HCT116 (cell line): Measurements from ENCODE around the gene ACSS3. TPM values are rescaled to one million over a fixed set of nuclear protein-coding genes. Genes with fewer than 3 reads are reported as not detected.

ENCODE experiments used
- ATAC-seq: fragments of 200-7000 bp; cut with Tn5 transposase; 2 replicates; pipeline ENCODE4 v1.9.1; 2020; ENCODE audit warnings: mild to moderate bottlenecking, moderate library complexity
- BruUV-seq: library from RNA; stranded (reverse); fragments of 400-500 nt; replicated peaks from 2 replicates; lab custom pipeline; 2021; lab: Mats Ljungman, UMichigan
- CTCF ChIA-PET: fragments of 300-600 bp; sonication (Branson Sonifier 250); formaldehyde crosslinking; loops from one replicate; lab custom pipeline; 2021; ENCODE audit warnings: antibody characterized with exemption; lab: Charles Lee
- POLR2A ChIA-PET: fragments of 300-600, 350-600 bp; sonication (Branson Sonifier 250); formaldehyde crosslinking; loops from one replicate; lab custom pipeline; 2021; ENCODE audit warnings: antibody characterized with exemption; lab: Charles Lee
- RAD21 ChIA-PET, 2 experiments: fragments of 300-600 bp; sonication (Branson Sonifier 250); formaldehyde crosslinking; loops; one replicate each; lab custom pipeline; 2023; ENCODE audit warnings: low total read pairs in 2 of 2; ENCODE audit not compliant: uncharacterized antibody in 2 of 2, unreplicated experiment in 2 of 2, low non-redundant PET in 1 of 2; lab: Charles Lee
- DNase-seq: peaks from one replicate; pipeline ENCODE4 v3.0.0-alpha.2; 2010; ENCODE audit warnings: low read depth, low spot score
- H2AFZ ChIP-seq: fragments of 200-600 bp; shearing (Covaris generic), sonication (generic); 2 replicates; pipeline ENCODE4 v1.6.1; 2017; ENCODE audit warnings: low read depth, mixed run types, mixed read lengths, antibody characterized with exemption, low read length; ENCODE audit not compliant: poor library complexity, severe bottlenecking
- H3K27ac ChIP-seq: 2 replicates; pipeline ENCODE4 v1.5.1; 2012; ENCODE audit warnings: low read depth, low read length
- H3K27me3 ChIP-seq: fragments of 200-600 bp; sonication (generic); 2 replicates; pipeline ENCODE4 v1.6.1; 2016; ENCODE audit warnings: mixed run types, low read length, mixed read lengths; ENCODE audit not compliant: insufficient read depth
- H3K36me3 ChIP-seq, 2 experiments: fragments of 200-500 bp in 1 of 2; fragments of 200-600 bp in 1 of 2; sonication (Bioruptor generic) in 1 of 2; sonication (generic) in 1 of 2; 2 replicates each; pipeline versions ENCODE4 v1.5.1 to v1.6.1; 2014 to 2016; ENCODE audit warnings: low read length in 2 of 2, inconsistent platforms in 1 of 2, mixed read lengths in 1 of 2, mixed run types in 1 of 2; ENCODE audit not compliant: insufficient read depth in 2 of 2, control insufficient read depth in 1 of 2
- H3K4me1 ChIP-seq, 2 experiments: fragments of 200-600 bp in 1 of 2; sonication (generic) in 1 of 2; 2 replicates each; pipeline versions ENCODE4 v1.5.1 to v1.6.1; 2012 to 2017; ENCODE audit warnings: low read length in 2 of 2, inconsistent platforms in 1 of 2, mild to moderate bottlenecking in 1 of 2, mixed read lengths in 1 of 2, mixed run types in 1 of 2, moderate library complexity in 1 of 2; ENCODE audit not compliant: insufficient read depth in 2 of 2, control insufficient read depth in 1 of 2
- H3K4me2 ChIP-seq: fragments of 200-600 bp; sonication (generic); 2 replicates; pipeline ENCODE4 v1.6.1; 2017; ENCODE audit warnings: mixed run types, low read length, mixed read lengths
- H3K4me3 ChIP-seq, 2 experiments: fragments of 200-600 bp in 1 of 2; sonication (generic) in 1 of 2; replicated peaks in 1 of 2; 2 replicates each; pipeline ENCODE4 v1.5.1; 2011 to 2016; ENCODE audit warnings: low read length in 2 of 2, control low read depth in 1 of 2, low read depth in 1 of 2, mild to moderate bottlenecking in 1 of 2, mixed read lengths in 1 of 2, mixed run types in 1 of 2
- H3K79me2 ChIP-seq: fragments of 200-600 bp; sonication (generic); 2 replicates; pipeline ENCODE4 v1.6.1; 2017; ENCODE audit warnings: mild to moderate bottlenecking, mixed run types, low read length, moderate library complexity, mixed read lengths; ENCODE audit not compliant: insufficient read depth
- H3K9ac ChIP-seq: fragments of 200-600 bp; sonication (generic); 2 replicates; pipeline ENCODE4 v1.6.1; 2016; ENCODE audit warnings: low read length, mixed read lengths
- H3K9me2 ChIP-seq: fragments of 200-600 bp; sonication (generic), shearing (Covaris generic); 2 replicates; pipeline ENCODE4 v1.6.1; 2017; ENCODE audit warnings: mixed run types, mild to moderate bottlenecking, moderate library complexity; ENCODE audit not compliant: insufficient read depth
- H3K9me3 ChIP-seq, 2 experiments: fragments of 200-500 bp in 1 of 2; fragments of 200-600 bp in 1 of 2; sonication (Bioruptor generic) in 1 of 2; sonication (generic) in 1 of 2; 2 replicates each; pipeline ENCODE4 v1.6.1; 2014 to 2017; ENCODE audit warnings: low read length in 2 of 2, mixed read lengths in 2 of 2, inconsistent platforms in 1 of 2, low read depth in 1 of 2, mild to moderate bottlenecking in 1 of 2, mixed run types in 1 of 2, moderate library complexity in 1 of 2; ENCODE audit not compliant: control insufficient read depth in 1 of 2, insufficient read depth in 1 of 2
- H4K20me1 ChIP-seq: fragments of 200-600 bp; sonication (generic), shearing (Covaris generic); 2 replicates; pipeline ENCODE4 v1.6.1; 2017; ENCODE audit warnings: mixed run types, mild to moderate bottlenecking, moderate library complexity; ENCODE audit not compliant: insufficient read depth
- CBX3 ChIP-seq: IDR thresholded peaks from 2 replicates; pipeline ENCODE4 v1.6.1; 2012; ENCODE audit warnings: low read depth
- CEBPB ChIP-seq: IDR thresholded peaks from 2 replicates; pipeline ENCODE4 v1.6.1; 2012; ENCODE audit warnings: low read depth
- EGR1 ChIP-seq: IDR thresholded peaks from 2 replicates; pipeline ENCODE4 v1.6.1; 2012; ENCODE audit warnings: low read depth
- ELF1 ChIP-seq: IDR thresholded peaks from 2 replicates; pipeline ENCODE4 v1.6.1; 2012; ENCODE audit warnings: low read depth, borderline replicate concordance
- EZH2 ChIP-seq: fragments of 200-600 bp; sonication (generic); IDR thresholded peaks from 2 replicates; pipeline ENCODE4 v1.6.1; 2017; ENCODE audit warnings: antibody characterized with exemption, mixed run types
- JUND ChIP-seq: IDR thresholded peaks from 2 replicates; pipeline ENCODE4 v1.6.1; 2012
- POLR2A ChIP-seq: IDR thresholded peaks from 2 replicates; pipeline ENCODE4 v1.7.0; 2011; ENCODE audit warnings: borderline replicate concordance; ENCODE audit not compliant: insufficient read depth, insufficient read length; ENCODE audit errors: extremely low read depth
- POLR2AphosphoS5 ChIP-seq: IDR thresholded peaks from 2 replicates; pipeline ENCODE4 v1.6.1; 2011; ENCODE audit warnings: mild to moderate bottlenecking, low read depth, low read length, moderate library complexity
- RAD21 ChIP-seq: IDR thresholded peaks from 2 replicates; pipeline ENCODE4 v1.6.1; 2012; ENCODE audit warnings: low read depth, mild to moderate bottlenecking
- SP1 ChIP-seq: IDR thresholded peaks from 2 replicates; pipeline ENCODE4 v1.6.1; 2012; ENCODE audit warnings: low read depth
- SRF ChIP-seq: IDR thresholded peaks from 2 replicates; pipeline ENCODE4 v1.6.1; 2012; ENCODE audit warnings: low read depth
- ZFX ChIP-seq: fragments of 450-650 bp; IDR thresholded peaks from 2 replicates; pipeline ENCODE4 v1.6.1; 2017
- ZNF274 ChIP-seq: fragments of 200-500 bp; sonication (Bioruptor generic); IDR thresholded peaks from 2 replicates; pipeline ENCODE4 v1.6.1; 2014; ENCODE audit warnings: mild to moderate bottlenecking, low read depth, low read length, inconsistent platforms
- intact Hi-C: fragments of 100-400 bp; cut with micrococcal nuclease; formaldehyde crosslinking; loops from 2 replicates; pipeline ENCODE4 v1.10.0; 2022
- total RNA-seq: library from RNA; stranded (reverse); gene quantifications from one replicate; pipeline ENCODE4 v1.2.1, GENCODE V29; 2021; ENCODE audit not compliant: unreplicated experiment
- TF ChIP-seq, protein P1 (sequence below): IDR thresholded peaks from 2 replicates; pipeline ENCODE4 v1.6.1; 2011; ENCODE audit warnings: mild to moderate bottlenecking, low read length, moderate library complexity; ENCODE audit not compliant: insufficient replicate concordance; ENCODE audit errors: extremely low read depth
- TF ChIP-seq, protein P2 (sequence below): IDR thresholded peaks from 2 replicates; pipeline ENCODE4 v1.6.1; 2012
- TF ChIP-seq, protein P3 (sequence below), 3 experiments: fragments of 200-600 bp in 1 of 3; sonication (generic) in 1 of 3; IDR thresholded peaks in 2 of 3; conservative IDR thresholded peaks in 1 of 3; 2 replicates each; pipeline ENCODE4 v1.5.1; 2012 to 2017; ENCODE audit warnings: low read depth in 2 of 3, low read length in 2 of 3, antibody characterized with exemption in 1 of 3, borderline replicate concordance in 1 of 3, control low read depth in 1 of 3, mild to moderate bottlenecking in 1 of 3, mixed read lengths in 1 of 3, mixed run types in 1 of 3, moderate library complexity in 1 of 3; ENCODE audit not compliant: insufficient read depth in 1 of 3

ACSS3 gene
- total RNA-seq, 1 experiment from 2014 or later, result 0.30 TPM

- Histone ChIP-seq H4K20me1 (no peaks in the 10 kb centered on the region), H3K4me1 (no peaks in the 10 kb centered on the region)
- CTCF ChIA-PET, result no interaction called here
- TF ChIP-seq EZH2 (no peak), SRF (no peak), JUND (no peak)
- TF ChIP-seq, protein P1, sequence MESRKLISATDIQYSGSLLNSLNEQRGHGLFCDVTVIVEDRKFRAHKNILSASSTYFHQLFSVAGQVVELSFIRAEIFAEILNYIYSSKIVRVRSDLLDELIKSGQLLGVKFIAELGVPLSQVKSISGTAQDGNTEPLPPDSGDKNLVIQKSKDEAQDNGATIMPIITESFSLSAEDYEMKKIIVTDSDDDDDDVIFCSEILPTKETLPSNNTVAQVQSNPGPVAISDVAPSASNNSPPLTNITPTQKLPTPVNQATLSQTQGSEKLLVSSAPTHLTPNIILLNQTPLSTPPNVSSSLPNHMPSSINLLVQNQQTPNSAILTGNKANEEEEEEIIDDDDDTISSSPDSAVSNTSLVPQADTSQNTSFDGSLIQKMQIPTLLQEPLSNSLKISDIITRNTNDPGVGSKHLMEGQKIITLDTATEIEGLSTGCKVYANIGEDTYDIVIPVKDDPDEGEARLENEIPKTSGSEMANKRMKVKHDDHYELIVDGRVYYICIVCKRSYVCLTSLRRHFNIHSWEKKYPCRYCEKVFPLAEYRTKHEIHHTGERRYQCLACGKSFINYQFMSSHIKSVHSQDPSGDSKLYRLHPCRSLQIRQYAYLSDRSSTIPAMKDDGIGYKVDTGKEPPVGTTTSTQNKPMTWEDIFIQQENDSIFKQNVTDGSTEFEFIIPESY, result no peak
- TF ChIP-seq, all 23 proteins: peak for 0
- H3K9me2 ChIP-seq, result no peaks in the 10 kb centered on the region
- no peak overlapping the region for H3K9ac ChIP-seq
- ATAC-seq (no peak), DNase-seq (no peak)
- ChIA-PET RAD21 (interaction anchor here in 1 of 2 experiments (0.6 kb wide), 1 partner anchor 1186 kb away, joined by 5 read pairs; no protein-coding TSS in a partner anchor), POLR2A (no interaction called here)
- intact Hi-C loops, result no loop called here
- H3K79me2 ChIP-seq, result no peaks in the 10 kb centered on the region
- no peaks in the 10 kb centered on the region for H3K9me3 ChIP-seq
- no peak overlapping the region for H2AFZ ChIP-seq
- H3K27ac ChIP-seq, result no peak overlapping the region
- H3K4me2 ChIP-seq, result no peak overlapping the region
- no TSS peak for BruUV-seq
- no peaks in the 10 kb centered on the region for H3K36me3 ChIP-seq
- H3K27me3 ChIP-seq, result no peaks in the 10 kb centered on the region
- H3K4me3 ChIP-seq, result no peak overlapping the region
Observed at GRCh38 chr12:81284137-81284536, 206.3 kb downstream of the ACSS3 start.

DNA sequence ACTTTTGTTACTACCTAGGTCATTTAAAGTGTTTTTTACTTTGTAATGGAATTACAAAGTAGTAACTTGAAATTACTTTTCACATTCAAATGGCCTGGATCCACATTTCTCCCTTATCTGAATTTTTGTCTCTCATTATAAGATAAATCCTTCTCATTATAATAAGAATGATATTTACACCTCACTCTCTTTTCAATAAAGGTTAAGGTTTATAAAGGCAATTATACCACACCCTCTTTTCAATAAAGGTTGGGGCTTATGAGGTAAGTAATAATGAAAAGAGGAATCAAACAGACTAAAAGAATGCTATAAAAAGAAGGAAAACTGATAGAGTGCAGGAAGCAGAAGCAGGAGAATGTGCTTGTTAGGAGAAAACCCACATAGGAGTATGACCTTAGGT, 210.8 kb downstream of the ACSS3 start:
- no peaks in the 10 kb centered on the region for H4K20me1 ChIP-seq
- DNase-seq (no peak), ATAC-seq (no peak)
- intact Hi-C loops, result no loop called here
- no peaks in the 10 kb centered on the region for H3K9me3 ChIP-seq
- no peaks in the 10 kb centered on the region for H3K9me2 ChIP-seq
- H3K9ac ChIP-seq, result no peak overlapping the region
- H3K27me3 ChIP-seq, result no peaks in the 10 kb centered on the region
- H3K4me2 ChIP-seq, result no peak overlapping the region
- no peak overlapping the region for H3K27ac ChIP-seq
- H3K79me2 ChIP-seq, result no peaks in the 10 kb centered on the region
- no peaks in the 10 kb centered on the region for H3K4me1 ChIP-seq
- CTCF ChIA-PET, result no interaction called here
- RAD21 ChIA-PET, result no interaction called here
- no peaks in the 10 kb centered on the region for H3K36me3 ChIP-seq
- no TSS peak for BruUV-seq
- POLR2A ChIA-PET, result no interaction called here
- no peak overlapping the region for H2AFZ ChIP-seq
- H3K4me3 ChIP-seq, result no peak overlapping the region
- no peak for TF ChIP-seq CBX3
- TF ChIP-seq SP1, result no peak
- TF ChIP-seq JUND, result no peak
- no peak for TF ChIP-seq POLR2A
- TF ChIP-seq, protein P2, sequence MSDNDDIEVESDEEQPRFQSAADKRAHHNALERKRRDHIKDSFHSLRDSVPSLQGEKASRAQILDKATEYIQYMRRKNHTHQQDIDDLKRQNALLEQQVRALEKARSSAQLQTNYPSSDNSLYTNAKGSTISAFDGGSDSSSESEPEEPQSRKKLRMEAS, result no peak
- TF ChIP-seq RAD21, result no peak
- no peak for TF ChIP-seq EGR1
- no peak for TF ChIP-seq ZNF274
- TF ChIP-seq, protein P1, result no peak
- no peak for TF ChIP-seq POLR2AphosphoS5
- no peak for TF ChIP-seq ZFX
- TF ChIP-seq, protein P3, sequence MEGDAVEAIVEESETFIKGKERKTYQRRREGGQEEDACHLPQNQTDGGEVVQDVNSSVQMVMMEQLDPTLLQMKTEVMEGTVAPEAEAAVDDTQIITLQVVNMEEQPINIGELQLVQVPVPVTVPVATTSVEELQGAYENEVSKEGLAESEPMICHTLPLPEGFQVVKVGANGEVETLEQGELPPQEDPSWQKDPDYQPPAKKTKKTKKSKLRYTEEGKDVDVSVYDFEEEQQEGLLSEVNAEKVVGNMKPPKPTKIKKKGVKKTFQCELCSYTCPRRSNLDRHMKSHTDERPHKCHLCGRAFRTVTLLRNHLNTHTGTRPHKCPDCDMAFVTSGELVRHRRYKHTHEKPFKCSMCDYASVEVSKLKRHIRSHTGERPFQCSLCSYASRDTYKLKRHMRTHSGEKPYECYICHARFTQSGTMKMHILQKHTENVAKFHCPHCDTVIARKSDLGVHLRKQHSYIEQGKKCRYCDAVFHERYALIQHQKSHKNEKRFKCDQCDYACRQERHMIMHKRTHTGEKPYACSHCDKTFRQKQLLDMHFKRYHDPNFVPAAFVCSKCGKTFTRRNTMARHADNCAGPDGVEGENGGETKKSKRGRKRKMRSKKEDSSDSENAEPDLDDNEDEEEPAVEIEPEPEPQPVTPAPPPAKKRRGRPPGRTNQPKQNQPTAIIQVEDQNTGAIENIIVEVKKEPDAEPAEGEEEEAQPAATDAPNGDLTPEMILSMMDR (IDR thresholded peaks at IDR 0.05 in 2 of 3, conservative IDR thresholded peaks at IDR 0.05 in 1 of 3; ENCODE audit: borderline replicate concordance in 1 of 3, insufficient read depth in 1 of 3, low read depth in 2 of 3, low read length in 2 of 3), result no peak
- TF ChIP-seq CEBPB, result no peak
- TF ChIP-seq ELF1, result no peak
